DMS153 treated with DMSO at 0.1 percent for 48 hours (cell line): ENCODE data around the gene SKAP1.
"Not testable (repeated sequence)": the region's sequence is repeated elsewhere in the genome, so short reads cannot be mapped to it uniquely, and the experiment has no call there.

ENCODE experiments used
- DNase-seq: peaks from one replicate; lab custom pipeline; 2025; ENCODE audit not compliant: unreplicated experiment; lab: John Stamatoyannopoulos, UW

Gene SKAP1

GRCh38 chr17:48293319-48294019 lies 136.5 kb downstream of the SKAP1 start:
- no peak for DNase-seq

GRCh38 chr17:48290378-48290777 lies 139.6 kb downstream of the SKAP1 start:
- no peak for DNase-seq

GRCh38 chr17:48286917-48287316 lies 143.1 kb downstream of the SKAP1 start:
- not testable (repeated sequence) for DNase-seq

- DNase-seq, result no peak
Measured at GRCh38 chr17:48285614-48286013, 144.4 kb downstream of the SKAP1 start.

- no peak for DNase-seq
Measured at GRCh38 chr17:48283907-48284306, 146.1 kb downstream of the SKAP1 start.

GRCh38 chr17:48283411-48283810 lies 146.6 kb downstream of the SKAP1 start:
- DNase-seq, result no peak

- no peak for DNase-seq
Measured at GRCh38 chr17:48282303-48282702, 147.7 kb downstream of the SKAP1 start.

GRCh38 chr17:48278760-48279491 lies 151.1 kb downstream of the SKAP1 start:
- DNase-seq, result no peak

- DNase-seq, result no peak
Measured at GRCh38 chr17:48276776-48277175, 153.2 kb downstream of the SKAP1 start.

- no peak for DNase-seq
Measured at GRCh38 chr17:48270899-48271298, 159.1 kb downstream of the SKAP1 start.

- DNase-seq, result no peak
Measured at GRCh38 chr17:48269209-48269608, 160.8 kb downstream of the SKAP1 start.

- no peak for DNase-seq
Measured at GRCh38 chr17:48263731-48264035, 166.3 kb downstream of the SKAP1 start.

- DNase-seq, result peak; percentile 20
Measured at GRCh38 chr17:48262982-48263730, 166.9 kb downstream of the SKAP1 start.

- no peak for DNase-seq
Measured at GRCh38 chr17:48261297-48261880, 168.6 kb downstream of the SKAP1 start.

- peak; percentile 59 for DNase-seq
Measured at GRCh38 chr17:48259694-48260291, 170.2 kb downstream of the SKAP1 start.

GRCh38 chr17:48258331-48258730 lies 171.7 kb downstream of the SKAP1 start:
- DNase-seq, result no peak

GRCh38 chr17:48255759-48256158 lies 174.3 kb downstream of the SKAP1 start:
- DNase-seq, result no peak

GRCh38 chr17:48254896-48255295 lies 175.1 kb downstream of the SKAP1 start:
- DNase-seq, result no peak

GRCh38 chr17:48253975-48254374 lies 176.0 kb downstream of the SKAP1 start:
- DNase-seq, result no peak

- DNase-seq, result no peak
Measured at GRCh38 chr17:48251950-48252349, 178.1 kb downstream of the SKAP1 start.

- DNase-seq, result no peak
Measured at GRCh38 chr17:48250949-48251348, 179.1 kb downstream of the SKAP1 start.
